HepG2 (cell line): Measurements from ENCODE around the gene PLXNB2. TPM values are rescaled to one million over a fixed set of nuclear protein-coding genes. Genes with fewer than 3 reads are reported as not detected.

Experiments
- ATAC-seq: fragments of 200-7000 bp; cut with Tn5 transposase; 3 replicates; pipeline ENCODE4 v1.9.1; 2020; ENCODE audit warnings: mild to moderate bottlenecking, moderate library complexity
- BruUV-seq: library from RNA; stranded (reverse); fragments of 400-500 nt; replicated peaks from 2 replicates; lab custom pipeline; 2021; lab: Mats Ljungman, UMichigan
- CTCF ChIA-PET: fragments of 300-600 bp; formaldehyde crosslinking; extraction: SDS; loops from one replicate; lab custom pipeline; 2021; ENCODE audit warnings: low total read pairs, inconsistent platforms, low intra/inter-chr PET ratio; lab: Yijun Ruan, JAX
- POLR2A ChIA-PET: fragments of 350-600 bp; sonication (Branson Sonifier 250); formaldehyde crosslinking; loops from one replicate; lab custom pipeline; 2020; ENCODE audit warnings: antibody characterized with exemption, inconsistent platforms; lab: Yijun Ruan, JAX
- DNase-seq: peaks from one replicate; pipeline ENCODE4 v3.0.0-alpha.2; 2015; ENCODE audit warnings: low spot score
- FAIRE-seq: peaks from 3 replicates; lab custom pipeline; 2011; peaks lifted over from hg19 to GRCh38; lab: Jason Lieb, UNC
- H2AFZ ChIP-seq: one replicate; pipeline ENCODE4 v1.6.1; 2011; ENCODE audit warnings: low read length, inconsistent platforms
- H3K27ac ChIP-seq: fragments of 300-600 bp; 3 replicates; pipeline ENCODE4 v1.8.0; 2011; ENCODE audit warnings: mixed run types, mild to moderate bottlenecking, mixed read lengths, low read length, inconsistent platforms; ENCODE audit not compliant: insufficient read depth; ENCODE audit errors: extremely low read length
- H3K27me3 ChIP-seq, 2 experiments: fragments of 200-600 bp in 1 of 2; 2 replicates in 1 of 2; 3 replicates in 1 of 2; pipeline versions ENCODE4 v1.6.0 to v1.8.0; 2011; ENCODE audit warnings: low read length in 2 of 2, mild to moderate bottlenecking in 2 of 2, moderate library complexity in 2 of 2, inconsistent platforms in 1 of 2; ENCODE audit not compliant: insufficient read depth in 2 of 2, control insufficient read depth in 1 of 2
- H3K36me3 ChIP-seq, 2 experiments: fragments of 200-600 bp in 1 of 2; replicated peaks in 1 of 2; 2 replicates in 1 of 2; 3 replicates in 1 of 2; pipeline versions ENCODE4 v1.5.1 to v1.8.0; 2011; ENCODE audit warnings: low read length in 2 of 2, inconsistent platforms in 1 of 2; ENCODE audit not compliant: insufficient read depth in 2 of 2, control insufficient read depth in 1 of 2
- H3K4me1 ChIP-seq: 2 replicates; pipeline ENCODE4 v1.5.1; 2012; ENCODE audit warnings: low read length, inconsistent platforms; ENCODE audit not compliant: insufficient read depth
- H3K4me2 ChIP-seq: 2 replicates; pipeline ENCODE4 v1.6.0; 2011; ENCODE audit warnings: low read depth, low read length, inconsistent platforms
- H3K4me3 ChIP-seq, 3 experiments: fragments of 200-600 bp in 1 of 3; sonication (generic), shearing (Covaris generic) in 1 of 3; replicated peaks in 1 of 3; 2 replicates each; pipeline ENCODE4 v1.5.1; 2011 to 2016; ENCODE audit warnings: low read length in 3 of 3, inconsistent platforms in 2 of 3, low read depth in 2 of 3, mild to moderate bottlenecking in 2 of 3, control low read depth in 1 of 3, mixed read lengths in 1 of 3; ENCODE audit not compliant: insufficient read depth in 1 of 3
- H3K79me2 ChIP-seq: one replicate; pipeline ENCODE4 v1.6.1; 2011; ENCODE audit warnings: low read length, inconsistent platforms; ENCODE audit not compliant: insufficient read depth
- H3K9ac ChIP-seq: 2 replicates; pipeline ENCODE4 v1.6.0; 2011; ENCODE audit warnings: mild to moderate bottlenecking, low read depth, low read length, inconsistent platforms; ENCODE audit not compliant: insufficient read depth
- H3K9me3 ChIP-seq: 2 replicates; pipeline ENCODE4 v1.5.1; 2012; ENCODE audit warnings: mild to moderate bottlenecking, low read length
- H4K20me1 ChIP-seq: 2 replicates; pipeline ENCODE4 v1.6.0; 2011; ENCODE audit warnings: inconsistent platforms, mild to moderate bottlenecking, low read length, moderate library complexity; ENCODE audit not compliant: insufficient read depth
- FOXP1 ChIP-seq, 2 experiments: fragments of 450-650 bp in 1 of 2; IDR thresholded peaks; 2 replicates each; pipeline ENCODE4 v1.6.1; 2017 to 2018; ENCODE audit warnings: antibody characterized with exemption in 1 of 2
- HNF4A ChIP-seq: sonication (generic); formaldehyde crosslinking; IDR thresholded peaks from 2 replicates; pipeline ENCODE4 v1.4.0; 2020; ENCODE audit warnings: missing genetic modification reagents
- HNRNPL ChIP-seq: fragments of 200-400 bp; formaldehyde crosslinking; IDR thresholded peaks from 2 replicates; pipeline ENCODE4 v1.6.1; 2017; ENCODE audit warnings: mild to moderate bottlenecking, low read depth, low read length
- HOXA3 ChIP-seq: sonication (generic); formaldehyde crosslinking; IDR thresholded peaks from 2 replicates; pipeline ENCODE4 v1.5.0; 2020; ENCODE audit warnings: missing genetic modification reagents
- MLLT10 ChIP-seq: sonication (generic); formaldehyde crosslinking; IDR thresholded peaks from 2 replicates; pipeline ENCODE4 v1.4.0; 2020; ENCODE audit warnings: missing genetic modification reagents
- MXD4 ChIP-seq: IDR thresholded peaks from 2 replicates; pipeline ENCODE4 v1.6.1; 2016; ENCODE audit warnings: mild to moderate bottlenecking, missing biosample characterization, missing genetic modification reagents
- NCOR1 ChIP-seq: fragments of 200-600 bp; sonication (generic); IDR thresholded peaks from 2 replicates; pipeline ENCODE4 v1.7.0; 2017; ENCODE audit warnings: antibody characterized with exemption, low read length, borderline replicate concordance
- NR2C2 ChIP-seq: sonication (generic); formaldehyde crosslinking; IDR thresholded peaks from 2 replicates; pipeline ENCODE4 v1.4.0; 2020; ENCODE audit warnings: missing genetic modification reagents, mild to moderate bottlenecking, moderate library complexity, borderline replicate concordance
- NR2F6 ChIP-seq, 2 experiments: IDR thresholded peaks; 2 replicates each; pipeline ENCODE4 v1.6.1; 2016; ENCODE audit warnings: antibody characterized with exemption in 1 of 2, mild to moderate bottlenecking in 1 of 2
- PHF20 ChIP-seq: sonication (generic); formaldehyde crosslinking; IDR thresholded peaks from 2 replicates; pipeline ENCODE4 v1.5.0; 2020; ENCODE audit warnings: mild to moderate bottlenecking, missing genetic modification reagents
- RAD51 ChIP-seq: fragments of 450-650 bp; IDR thresholded peaks from 2 replicates; pipeline ENCODE4 v1.6.1; 2016; ENCODE audit warnings: borderline replicate concordance
- RFX3 ChIP-seq: IDR thresholded peaks from 2 replicates; pipeline ENCODE4 v1.6.1; 2016; ENCODE audit warnings: missing biosample characterization, missing genetic modification reagents
- STAG1 ChIP-seq: sonication (generic); formaldehyde crosslinking; IDR thresholded peaks from 2 replicates; pipeline ENCODE4 v1.4.0; 2020; ENCODE audit warnings: missing genetic modification reagents
- STAT6 ChIP-seq: sonication (generic); formaldehyde crosslinking; IDR thresholded peaks from 2 replicates; pipeline ENCODE4 v1.4.0; 2020; ENCODE audit warnings: missing genetic modification reagents, mild to moderate bottlenecking, borderline replicate concordance
- U2AF1 ChIP-seq: fragments of 200-400 bp; formaldehyde crosslinking; optimal IDR thresholded peaks from 2 replicates; pipeline ENCODE3; 2017; ENCODE audit warnings: mild to moderate bottlenecking, low read depth, low read length
- ZNF24 ChIP-seq: fragments of 450-650 bp; IDR thresholded peaks from 2 replicates; pipeline ENCODE4 v1.6.1; 2017; ENCODE audit warnings: antibody characterized with exemption, mild to moderate bottlenecking
- ZNF615 ChIP-seq: sonication (generic); formaldehyde crosslinking; IDR thresholded peaks from 2 replicates; pipeline ENCODE4 v1.5.0; 2020; ENCODE audit warnings: mild to moderate bottlenecking, missing genetic modification reagents, borderline replicate concordance
- ZNF781 ChIP-seq: sonication (generic); formaldehyde crosslinking; IDR thresholded peaks from 2 replicates; pipeline ENCODE4 v1.5.1; 2020; ENCODE audit warnings: borderline replicate concordance, mild to moderate bottlenecking, missing genetic modification reagents; ENCODE audit errors: not compliant biosample characterization
- ZNF792 ChIP-seq: IDR thresholded peaks from 2 replicates; pipeline ENCODE4 v1.6.1; 2016
- WGBS: methylation state at CpG from one replicate; pipeline ENCODE4 v1.1.6; 2017; ENCODE audit warnings: low lambda C conversion rate; 5-methylcytosine and 5-hydroxymethylcytosine counted together
- in situ Hi-C: cut with HindIII; loops from 2 replicates; pipeline ENCODE4 v1.10.0; 2017; ENCODE audit warnings: low pct_unique_long_range_greater_than_20kb; ENCODE audit not compliant: extremely low pct_ligation_motif_present
- intact Hi-C: fragments of 100-400 bp; cut with micrococcal nuclease; formaldehyde crosslinking; loops from one replicate; pipeline ENCODE4 v1.10.0; 2022; ENCODE audit not compliant: unreplicated experiment
- polyA plus RNA-seq, 8 experiments: library from polyadenylated mRNA; depleted of rRNA in 3 of 8; stranded (reverse) in 7 of 8; unstranded in 1 of 8; fragments of >200 nt; fragmentation: Illumina TruSeq in 4 of 8; extraction: Trizol in 4 of 8; gene quantifications; 2 replicates each; pipeline versions ENCODE4 v1.2.1 to v1.2.3, GENCODE V29; 2011 to 2016; ENCODE audit warnings: low read depth in 4 of 8, missing spikeins in 1 of 8, mixed read lengths in 1 of 8; ENCODE audit not compliant: insufficient read depth in 1 of 8
- total RNA-seq, 5 experiments: library from RNA; depleted of rRNA; stranded (reverse); fragments of >200 nt; fragmentation: Illumina TruSeq; extraction: Trizol; gene quantifications; 2 replicates each; pipeline ENCODE4 v1.2.3, GENCODE V29; 2016; ENCODE audit warnings: low read depth in 1 of 5
- TF ChIP-seq, protein P1 (sequence below): sonication (generic); formaldehyde crosslinking; conservative IDR thresholded peaks from 2 replicates; pipeline ENCODE4 v1.8.0; 2022; ENCODE audit warnings: mild to moderate bottlenecking, moderate library complexity, missing genetic modification reagents

The PLXNB2 gene
- total and polyA plus RNA-seq, 2 of the 13 experiments (the other 11 are each of a cell fraction or from before 2014, with no cell fraction given), result 32.6 to 68.9 TPM

- ChIA-PET CTCF (no interaction called here), POLR2A (no interaction called here)
- H3K4me1 ChIP-seq, result peaks cover 86% of the 10 kb centered on the region
- no peaks in the 10 kb centered on the region; a peak in 1 of 5 replicates for H3K36me3 ChIP-seq
- DNase-seq, result no peak
- peaks cover 76% of the 10 kb centered on the region for H3K79me2 ChIP-seq
- H2AFZ ChIP-seq, result no peak overlapping the region
- in situ Hi-C loops (no loop called here), intact Hi-C loops (loop anchor here (10.0 kb wide), 1 partner anchor 875 kb away; no protein-coding TSS in a partner anchor)
- H3K9ac ChIP-seq, result no peak overlapping the region
- WGBS, result 96% methylated on average over 40 of the region's 93 CpGs
- no peaks in the 10 kb centered on the region for H3K9me3 ChIP-seq
- H3K4me2 ChIP-seq, result no peak overlapping the region
- no TSS peak for BruUV-seq
- H3K27ac ChIP-seq, result no peak overlapping the region
- no peak overlapping the region for H3K4me3 ChIP-seq
- ATAC-seq, result no peak
- H3K27me3 ChIP-seq, result no peaks in the 10 kb centered on the region
- FAIRE-seq, result no peak
- H4K20me1 ChIP-seq, result peaks cover 12% of the 10 kb centered on the region; the same call in 1 of the 2 replicates
- TF ChIP-seq HNRNPL (0 out of 2 replicates have a peak, but pooled peaks have one; percentile 31), NR2C2 (0 out of 2 replicates have a peak, but pooled peaks have one; percentile 25), U2AF1 (no peak), NCOR1 (peak; percentile 47; the same call in 1 of the 2 replicates), ZNF615 (CRISPR knock-in tag) (no peak), MLLT10 (CRISPR knock-in tag) (no peak), ZNF24 (no peak), HOXA3 (CRISPR knock-in tag) (peak; percentile 39; the same call in 1 of the 2 replicates), MXD4 (CRISPR knock-in tag) (no peak), ZNF792 (no peak), NR2F6 (IDR thresholded peaks at IDR 0.05) (no peak), NR2F6 (CRISPR knock-in tag; IDR thresholded peaks at IDR 0.05) (peak; percentile 30; the same call in 1 of the 2 replicates), HNF4A (peak; percentile 75), FOXP1 (IDR thresholded peaks at IDR 0.05) (no peak), FOXP1 (CRISPR knock-in tag; IDR thresholded peaks at IDR 0.05) (no peak), RFX3 (no peak), STAT6 (CRISPR knock-in tag) (no peak), STAG1 (no peak), RAD51 (no peak), ZNF781 (CRISPR knock-in tag) (no peak), PHF20 (CRISPR knock-in tag) (no peak)
- TF ChIP-seq, protein P1, sequence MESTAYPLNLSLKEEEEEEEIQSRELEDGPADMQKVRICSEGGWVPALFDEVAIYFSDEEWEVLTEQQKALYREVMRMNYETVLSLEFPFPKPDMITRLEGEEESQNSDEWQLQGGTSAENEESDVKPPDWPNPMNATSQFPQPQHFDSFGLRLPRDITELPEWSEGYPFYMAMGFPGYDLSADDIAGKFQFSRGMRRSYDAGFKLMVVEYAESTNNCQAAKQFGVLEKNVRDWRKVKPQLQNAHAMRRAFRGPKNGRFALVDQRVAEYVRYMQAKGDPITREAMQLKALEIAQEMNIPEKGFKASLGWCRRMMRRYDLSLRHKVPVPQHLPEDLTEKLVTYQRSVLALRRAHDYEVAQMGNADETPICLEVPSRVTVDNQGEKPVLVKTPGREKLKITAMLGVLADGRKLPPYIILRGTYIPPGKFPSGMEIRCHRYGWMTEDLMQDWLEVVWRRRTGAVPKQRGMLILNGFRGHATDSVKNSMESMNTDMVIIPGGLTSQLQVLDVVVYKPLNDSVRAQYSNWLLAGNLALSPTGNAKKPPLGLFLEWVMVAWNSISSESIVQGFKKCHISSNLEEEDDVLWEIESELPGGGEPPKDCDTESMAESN (CRISPR knock-in tag), result no peak
Measured at GRCh38 chr22:50299785-50300619, 7.4 kb downstream of the PLXNB2 start.
